K562 (cell line): ENCODE results near the gene ORC5. TPM values are rescaled to one million over a fixed set of nuclear protein-coding genes. Genes with fewer than 3 reads are reported as not detected.

ENCODE experiments used
- NR2C1 ChIP-seq, 2 experiments: fragments of 450-650 bp; IDR thresholded peaks; 2 replicates each; pipeline ENCODE4 v1.6.1; 2017; ENCODE audit warnings: mild to moderate bottlenecking in 2 of 2, antibody characterized with exemption in 1 of 2, inconsistent platforms in 1 of 2, missing compliant biosample characterization in 1 of 2, missing genetic modification characterization in 1 of 2
- NRF1 ChIP-seq, 2 experiments: fragments of 450-650 bp; IDR thresholded peaks in 1 of 2; conservative IDR thresholded peaks in 1 of 2; 2 replicates each; pipeline ENCODE4 v1.6.1; 2014; ENCODE audit warnings: mild to moderate bottlenecking in 2 of 2
- RNF2 ChIP-seq: sonication (generic); IDR thresholded peaks from 2 replicates; pipeline ENCODE4 v1.6.1; 2016
- SP2 ChIP-seq: IDR thresholded peaks from 2 replicates; pipeline ENCODE4 v1.6.1; 2011; ENCODE audit warnings: mild to moderate bottlenecking, low read depth, low read length, moderate library complexity; ENCODE audit not compliant: poor library complexity, severe bottlenecking; ENCODE audit errors: extremely low read depth
- TAF9B ChIP-seq: fragments of 450-650 bp; IDR thresholded peaks from 2 replicates; pipeline ENCODE4 v1.6.1; 2018; ENCODE audit warnings: mild to moderate bottlenecking; ENCODE audit not compliant: partially characterized antibody
- ZBTB8A ChIP-seq: fragments of 450-650 bp; IDR thresholded peaks from 2 replicates; pipeline ENCODE4 v1.6.1; 2018; ENCODE audit warnings: mild to moderate bottlenecking, moderate library complexity; ENCODE audit not compliant: partially characterized antibody
- ZNF134 ChIP-seq: fragments of 250-450 bp; sonication (Bioruptor Pico); conservative IDR thresholded peaks from 2 replicates; pipeline ENCODE4 v1.4.0; 2020
- ZNF24 ChIP-seq: fragments of 450-650 bp; IDR thresholded peaks from 2 replicates; pipeline ENCODE4 v1.6.1; 2016
- ZNF561 ChIP-seq: fragments of 450-650 bp; formaldehyde crosslinking; conservative IDR thresholded peaks from 2 replicates; pipeline ENCODE4 v1.4.0; 2020; ENCODE audit warnings: mild to moderate bottlenecking, moderate library complexity
- polyA plus RNA-seq, 8 experiments: library from polyadenylated mRNA; depleted of rRNA in 4 of 8; stranded (reverse) in 5 of 8; unstranded in 3 of 8; fragments of >200 nt; fragmentation: Nextera tagmentation in 2 of 8; fragmentation: Illumina TruSeq in 1 of 8; extraction: Ambion mirVana in 2 of 8; extraction: Trizol in 1 of 8; gene quantifications; 2 replicates each; pipeline versions ENCODE4 v1.2.1 to v1.2.3, GENCODE V29; 2011 to 2014; ENCODE audit warnings: inconsistent platforms in 1 of 8, missing spikeins in 1 of 8
- total RNA-seq, 7 experiments: library from RNA; depleted of rRNA in 6 of 7; stranded (reverse); fragments of >200 nt in 6 of 7; fragmentation: Illumina TruSeq in 2 of 7; extraction: Trizol in 2 of 7; gene quantifications; 2 replicates each; pipeline versions ENCODE4 v1.2.1 to v1.2.3, GENCODE V29; 2011 to 2021; ENCODE audit warnings: low replicate concordance in 1 of 7
- TF ChIP-seq, protein P1 (sequence below): fragments of 450-650 bp; IDR thresholded peaks from 2 replicates; pipeline ENCODE4 v1.6.1; 2016; ENCODE audit warnings: mild to moderate bottlenecking, moderate library complexity
- TF ChIP-seq, protein P2 (sequence below): IDR thresholded peaks from 3 replicates; pipeline ENCODE4 v1.6.1; 2011; ENCODE audit warnings: borderline replicate concordance, mild to moderate bottlenecking, moderate library complexity; ENCODE audit not compliant: insufficient read length; ENCODE audit errors: extremely low read depth
- TF ChIP-seq, protein P3 (sequence below): sonication (generic); IDR thresholded peaks from 2 replicates; pipeline ENCODE4 v1.6.1; 2016

ORC5 gene
- total and polyA plus RNA-seq, 9 of the 15 experiments (the other 6 are each of a cell fraction or from before 2014, with no cell fraction given), result 29.8 to 136 (median 54.8) TPM

DNA sequence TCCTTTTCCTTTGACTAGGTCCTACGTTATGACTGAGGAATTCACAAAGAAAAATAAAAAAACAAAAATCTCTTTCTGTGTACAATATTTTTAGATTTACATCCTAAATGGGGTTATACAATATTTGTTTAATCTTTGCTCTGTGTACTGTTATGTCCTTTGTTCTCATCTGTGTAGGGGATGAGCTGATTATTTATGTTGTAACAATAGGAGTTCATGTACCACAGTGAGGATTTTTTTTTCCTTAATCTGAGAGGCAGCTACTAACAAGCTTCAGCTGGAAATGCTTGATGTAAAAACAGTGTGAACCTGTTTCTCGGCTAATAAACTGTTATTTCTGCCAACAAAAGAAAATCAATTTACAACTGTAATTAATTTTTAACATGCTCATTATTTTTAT, 58.0 kb downstream of the ORC5 start (continued):
- TF ChIP-seq, protein P1, sequence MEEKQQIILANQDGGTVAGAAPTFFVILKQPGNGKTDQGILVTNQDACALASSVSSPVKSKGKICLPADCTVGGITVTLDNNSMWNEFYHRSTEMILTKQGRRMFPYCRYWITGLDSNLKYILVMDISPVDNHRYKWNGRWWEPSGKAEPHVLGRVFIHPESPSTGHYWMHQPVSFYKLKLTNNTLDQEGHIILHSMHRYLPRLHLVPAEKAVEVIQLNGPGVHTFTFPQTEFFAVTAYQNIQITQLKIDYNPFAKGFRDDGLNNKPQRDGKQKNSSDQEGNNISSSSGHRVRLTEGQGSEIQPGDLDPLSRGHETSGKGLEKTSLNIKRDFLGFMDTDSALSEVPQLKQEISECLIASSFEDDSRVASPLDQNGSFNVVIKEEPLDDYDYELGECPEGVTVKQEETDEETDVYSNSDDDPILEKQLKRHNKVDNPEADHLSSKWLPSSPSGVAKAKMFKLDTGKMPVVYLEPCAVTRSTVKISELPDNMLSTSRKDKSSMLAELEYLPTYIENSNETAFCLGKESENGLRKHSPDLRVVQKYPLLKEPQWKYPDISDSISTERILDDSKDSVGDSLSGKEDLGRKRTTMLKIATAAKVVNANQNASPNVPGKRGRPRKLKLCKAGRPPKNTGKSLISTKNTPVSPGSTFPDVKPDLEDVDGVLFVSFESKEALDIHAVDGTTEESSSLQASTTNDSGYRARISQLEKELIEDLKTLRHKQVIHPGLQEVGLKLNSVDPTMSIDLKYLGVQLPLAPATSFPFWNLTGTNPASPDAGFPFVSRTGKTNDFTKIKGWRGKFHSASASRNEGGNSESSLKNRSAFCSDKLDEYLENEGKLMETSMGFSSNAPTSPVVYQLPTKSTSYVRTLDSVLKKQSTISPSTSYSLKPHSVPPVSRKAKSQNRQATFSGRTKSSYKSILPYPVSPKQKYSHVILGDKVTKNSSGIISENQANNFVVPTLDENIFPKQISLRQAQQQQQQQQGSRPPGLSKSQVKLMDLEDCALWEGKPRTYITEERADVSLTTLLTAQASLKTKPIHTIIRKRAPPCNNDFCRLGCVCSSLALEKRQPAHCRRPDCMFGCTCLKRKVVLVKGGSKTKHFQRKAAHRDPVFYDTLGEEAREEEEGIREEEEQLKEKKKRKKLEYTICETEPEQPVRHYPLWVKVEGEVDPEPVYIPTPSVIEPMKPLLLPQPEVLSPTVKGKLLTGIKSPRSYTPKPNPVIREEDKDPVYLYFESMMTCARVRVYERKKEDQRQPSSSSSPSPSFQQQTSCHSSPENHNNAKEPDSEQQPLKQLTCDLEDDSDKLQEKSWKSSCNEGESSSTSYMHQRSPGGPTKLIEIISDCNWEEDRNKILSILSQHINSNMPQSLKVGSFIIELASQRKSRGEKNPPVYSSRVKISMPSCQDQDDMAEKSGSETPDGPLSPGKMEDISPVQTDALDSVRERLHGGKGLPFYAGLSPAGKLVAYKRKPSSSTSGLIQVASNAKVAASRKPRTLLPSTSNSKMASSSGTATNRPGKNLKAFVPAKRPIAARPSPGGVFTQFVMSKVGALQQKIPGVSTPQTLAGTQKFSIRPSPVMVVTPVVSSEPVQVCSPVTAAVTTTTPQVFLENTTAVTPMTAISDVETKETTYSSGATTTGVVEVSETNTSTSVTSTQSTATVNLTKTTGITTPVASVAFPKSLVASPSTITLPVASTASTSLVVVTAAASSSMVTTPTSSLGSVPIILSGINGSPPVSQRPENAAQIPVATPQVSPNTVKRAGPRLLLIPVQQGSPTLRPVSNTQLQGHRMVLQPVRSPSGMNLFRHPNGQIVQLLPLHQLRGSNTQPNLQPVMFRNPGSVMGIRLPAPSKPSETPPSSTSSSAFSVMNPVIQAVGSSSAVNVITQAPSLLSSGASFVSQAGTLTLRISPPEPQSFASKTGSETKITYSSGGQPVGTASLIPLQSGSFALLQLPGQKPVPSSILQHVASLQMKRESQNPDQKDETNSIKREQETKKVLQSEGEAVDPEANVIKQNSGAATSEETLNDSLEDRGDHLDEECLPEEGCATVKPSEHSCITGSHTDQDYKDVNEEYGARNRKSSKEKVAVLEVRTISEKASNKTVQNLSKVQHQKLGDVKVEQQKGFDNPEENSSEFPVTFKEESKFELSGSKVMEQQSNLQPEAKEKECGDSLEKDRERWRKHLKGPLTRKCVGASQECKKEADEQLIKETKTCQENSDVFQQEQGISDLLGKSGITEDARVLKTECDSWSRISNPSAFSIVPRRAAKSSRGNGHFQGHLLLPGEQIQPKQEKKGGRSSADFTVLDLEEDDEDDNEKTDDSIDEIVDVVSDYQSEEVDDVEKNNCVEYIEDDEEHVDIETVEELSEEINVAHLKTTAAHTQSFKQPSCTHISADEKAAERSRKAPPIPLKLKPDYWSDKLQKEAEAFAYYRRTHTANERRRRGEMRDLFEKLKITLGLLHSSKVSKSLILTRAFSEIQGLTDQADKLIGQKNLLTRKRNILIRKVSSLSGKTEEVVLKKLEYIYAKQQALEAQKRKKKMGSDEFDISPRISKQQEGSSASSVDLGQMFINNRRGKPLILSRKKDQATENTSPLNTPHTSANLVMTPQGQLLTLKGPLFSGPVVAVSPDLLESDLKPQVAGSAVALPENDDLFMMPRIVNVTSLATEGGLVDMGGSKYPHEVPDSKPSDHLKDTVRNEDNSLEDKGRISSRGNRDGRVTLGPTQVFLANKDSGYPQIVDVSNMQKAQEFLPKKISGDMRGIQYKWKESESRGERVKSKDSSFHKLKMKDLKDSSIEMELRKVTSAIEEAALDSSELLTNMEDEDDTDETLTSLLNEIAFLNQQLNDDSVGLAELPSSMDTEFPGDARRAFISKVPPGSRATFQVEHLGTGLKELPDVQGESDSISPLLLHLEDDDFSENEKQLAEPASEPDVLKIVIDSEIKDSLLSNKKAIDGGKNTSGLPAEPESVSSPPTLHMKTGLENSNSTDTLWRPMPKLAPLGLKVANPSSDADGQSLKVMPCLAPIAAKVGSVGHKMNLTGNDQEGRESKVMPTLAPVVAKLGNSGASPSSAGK, result no peak
- TF ChIP-seq NRF1 (conservative IDR thresholded peaks at IDR 0.05 in 1 of 2, IDR thresholded peaks at IDR 0.05 in 1 of 2), result no peak
- no peak for TF ChIP-seq NR2C1 (IDR thresholded peaks at IDR 0.05)
- TF ChIP-seq NR2C1 (tag; IDR thresholded peaks at IDR 0.05), result no peak
- TF ChIP-seq, protein P2, sequence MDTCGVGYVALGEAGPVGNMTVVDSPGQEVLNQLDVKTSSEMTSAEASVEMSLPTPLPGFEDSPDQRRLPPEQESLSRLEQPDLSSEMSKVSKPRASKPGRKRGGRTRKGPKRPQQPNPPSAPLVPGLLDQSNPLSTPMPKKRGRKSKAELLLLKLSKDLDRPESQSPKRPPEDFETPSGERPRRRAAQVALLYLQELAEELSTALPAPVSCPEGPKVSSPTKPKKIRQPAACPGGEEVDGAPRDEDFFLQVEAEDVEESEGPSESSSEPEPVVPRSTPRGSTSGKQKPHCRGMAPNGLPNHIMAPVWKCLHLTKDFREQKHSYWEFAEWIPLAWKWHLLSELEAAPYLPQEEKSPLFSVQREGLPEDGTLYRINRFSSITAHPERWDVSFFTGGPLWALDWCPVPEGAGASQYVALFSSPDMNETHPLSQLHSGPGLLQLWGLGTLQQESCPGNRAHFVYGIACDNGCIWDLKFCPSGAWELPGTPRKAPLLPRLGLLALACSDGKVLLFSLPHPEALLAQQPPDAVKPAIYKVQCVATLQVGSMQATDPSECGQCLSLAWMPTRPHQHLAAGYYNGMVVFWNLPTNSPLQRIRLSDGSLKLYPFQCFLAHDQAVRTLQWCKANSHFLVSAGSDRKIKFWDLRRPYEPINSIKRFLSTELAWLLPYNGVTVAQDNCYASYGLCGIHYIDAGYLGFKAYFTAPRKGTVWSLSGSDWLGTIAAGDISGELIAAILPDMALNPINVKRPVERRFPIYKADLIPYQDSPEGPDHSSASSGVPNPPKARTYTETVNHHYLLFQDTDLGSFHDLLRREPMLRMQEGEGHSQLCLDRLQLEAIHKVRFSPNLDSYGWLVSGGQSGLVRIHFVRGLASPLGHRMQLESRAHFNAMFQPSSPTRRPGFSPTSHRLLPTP, result no peak
- no peak for TF ChIP-seq RNF2
- no peak for TF ChIP-seq SP2
- TF ChIP-seq ZNF134 (CRISPR knock-in tag), result no peak
- TF ChIP-seq ZBTB8A, result no peak
- TF ChIP-seq, protein P3, sequence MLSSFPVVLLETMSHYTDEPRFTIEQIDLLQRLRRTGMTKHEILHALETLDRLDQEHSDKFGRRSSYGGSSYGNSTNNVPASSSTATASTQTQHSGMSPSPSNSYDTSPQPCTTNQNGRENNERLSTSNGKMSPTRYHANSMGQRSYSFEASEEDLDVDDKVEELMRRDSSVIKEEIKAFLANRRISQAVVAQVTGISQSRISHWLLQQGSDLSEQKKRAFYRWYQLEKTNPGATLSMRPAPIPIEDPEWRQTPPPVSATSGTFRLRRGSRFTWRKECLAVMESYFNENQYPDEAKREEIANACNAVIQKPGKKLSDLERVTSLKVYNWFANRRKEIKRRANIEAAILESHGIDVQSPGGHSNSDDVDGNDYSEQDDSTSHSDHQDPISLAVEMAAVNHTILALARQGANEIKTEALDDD, result no peak
- no peak for TF ChIP-seq TAF9B
- TF ChIP-seq ZNF24, result no peak
- no peak for TF ChIP-seq ZNF561 (CRISPR knock-in tag)
